Loucy (cell line): Measurements from ENCODE around the gene PTGES3L.

ENCODE experiments used
- CTCF ChIP-seq: fragments of 200-600 bp; sonication (generic); conservative IDR thresholded peaks from 2 replicates; pipeline ENCODE4 v1.5.1; 2014; ENCODE audit warnings: mild to moderate bottlenecking, antibody characterized with exemption, low read length
- EZH2phosphoT487 ChIP-seq: fragments of 200-600 bp; IDR thresholded peaks from 2 replicates; pipeline ENCODE4 v1.6.1; 2018; ENCODE audit warnings: antibody characterized with exemption, mild to moderate bottlenecking, moderate library complexity, borderline replicate concordance

- TF ChIP-seq CTCF (no peak), EZH2phosphoT487 (no peak)
Measured at GRCh38 chr17:42971589-42971988, 8.3 kb downstream of the PTGES3L start.
